GM19351 (cell line): Measurements from ENCODE around the gene TCEAL7.

Experiments used
- ATAC-seq: cut with Tn5 transposase; IDR thresholded peaks from one replicate; pipeline ENCODE4 v1.9.1; 2021; ENCODE audit warnings: mild to moderate bottlenecking, moderate library complexity; ENCODE audit not compliant: unreplicated experiment

TCEAL7 gene

GRCh38 chrX:103363046-103363445 is 33.0 kb downstream of the TCEAL7 start:
- no peak for ATAC-seq

GRCh38 chrX:103367502-103367901 is 37.5 kb downstream of the TCEAL7 start:
- ATAC-seq: no peak

- ATAC-seq: no peak
Measured at GRCh38 chrX:103369479-103369878, 39.4 kb downstream of the TCEAL7 start.

- ATAC-seq: no peak
Measured at GRCh38 chrX:103372886-103373285, 42.8 kb downstream of the TCEAL7 start.

GRCh38 chrX:103373581-103373980 is 43.5 kb downstream of the TCEAL7 start:
- ATAC-seq: no peak

GRCh38 chrX:103376118-103376978 is 46.3 kb downstream of the TCEAL7 start, which contains the start of gene BEX3:
TSS of gene BEX3 (plus strand) at chrX:103376538. CDS start at chrX:103377522, 984 bp downstream.
- ATAC-seq: no peak

- no peak for ATAC-seq
Measured at GRCh38 chrX:103376979-103377324, 46.9 kb downstream of the TCEAL7 start.

- ATAC-seq: no peak
Measured at GRCh38 chrX:103378990-103379389, 49.0 kb downstream of the TCEAL7 start.
